Measurements from ENCODE around the gene LZIC.

The LZIC gene

GRCh38 chr1:9910076-9910422 lies 33.1 kb downstream of the LZIC start, which contains the start of gene CTNNBIP1:
Gene CTNNBIP1 (minus strand): TSS chr1:9910269. CDS start chr1:9872064, 38,205 bp downstream.
- DNase-seq: no peak

GRCh38 chr1:9909234-9910046 lies 33.8 kb downstream of the LZIC start:
- DNase-seq: peak; percentile 36

DNA sequence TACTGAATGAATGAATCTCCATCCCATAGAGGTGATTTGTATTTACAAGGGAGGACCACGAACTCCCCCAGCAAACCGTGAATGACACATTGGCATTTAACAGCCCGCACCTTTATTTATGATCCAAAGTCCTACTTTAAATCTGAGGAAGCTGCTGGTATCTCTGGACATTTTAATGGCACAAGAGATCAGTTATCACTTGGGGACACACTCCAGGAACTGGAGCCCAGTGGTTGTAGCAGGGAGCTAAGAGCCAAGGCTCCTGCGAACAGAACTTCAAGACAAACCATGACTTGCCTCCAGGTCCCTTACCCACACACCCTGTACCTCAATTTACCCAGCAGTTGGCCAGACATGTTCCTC lies 34.3 kb downstream of the LZIC start:
- DNase-seq: no peak

DNA sequence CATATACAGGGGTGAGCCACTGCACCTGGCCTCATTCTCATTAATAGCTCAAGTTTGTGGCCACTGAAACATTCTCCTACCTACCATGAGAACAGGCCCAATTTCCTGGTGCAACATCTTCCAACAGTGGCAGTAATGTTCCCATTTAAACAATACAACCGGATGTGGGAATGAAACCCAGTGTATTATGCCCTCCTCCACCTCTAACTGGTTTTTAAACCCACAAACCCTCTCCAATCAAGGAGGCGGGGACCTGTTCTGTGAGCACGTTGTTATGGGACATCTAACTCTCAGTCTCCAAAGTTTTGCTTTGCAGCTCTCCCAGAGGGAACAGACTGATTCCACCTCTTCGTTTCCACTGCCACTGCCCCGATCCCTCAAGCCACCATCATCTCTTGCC lies 35.8 kb downstream of the LZIC start:
- no peak for DNase-seq

GRCh38 chr1:9906466-9906865 lies 36.7 kb downstream of the LZIC start:
- DNase-seq: no peak

GRCh38 chr1:9905010-9905409 lies 38.2 kb downstream of the LZIC start:
- no peak for DNase-seq

DNA sequence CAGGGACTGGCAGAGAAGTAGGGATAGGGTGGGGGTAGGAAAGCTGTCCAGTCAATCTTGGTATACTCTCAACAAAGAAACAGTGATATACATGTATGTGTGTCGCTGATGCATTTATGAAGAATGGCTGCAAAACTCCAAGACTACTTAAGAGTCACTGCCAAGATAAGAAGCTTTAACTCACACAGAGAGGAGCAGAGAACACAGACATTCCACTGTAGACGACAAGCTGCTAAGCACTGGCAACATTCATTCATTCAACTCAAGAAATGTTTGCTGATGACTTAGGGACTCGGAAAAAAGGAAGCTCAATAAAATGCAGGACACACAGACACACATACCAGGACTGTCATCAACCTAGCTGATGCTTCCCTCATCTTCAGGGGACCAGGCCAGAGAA lies 38.6 kb downstream of the LZIC start:
- DNase-seq: no peak

GRCh38 chr1:9903801-9904527 lies 39.2 kb downstream of the LZIC start:
- no peak for DNase-seq

- DNase-seq: no peak
These were observed 41.1 kb downstream of the LZIC start for GRCh38 chr1:9902060-9902452.

DNA sequence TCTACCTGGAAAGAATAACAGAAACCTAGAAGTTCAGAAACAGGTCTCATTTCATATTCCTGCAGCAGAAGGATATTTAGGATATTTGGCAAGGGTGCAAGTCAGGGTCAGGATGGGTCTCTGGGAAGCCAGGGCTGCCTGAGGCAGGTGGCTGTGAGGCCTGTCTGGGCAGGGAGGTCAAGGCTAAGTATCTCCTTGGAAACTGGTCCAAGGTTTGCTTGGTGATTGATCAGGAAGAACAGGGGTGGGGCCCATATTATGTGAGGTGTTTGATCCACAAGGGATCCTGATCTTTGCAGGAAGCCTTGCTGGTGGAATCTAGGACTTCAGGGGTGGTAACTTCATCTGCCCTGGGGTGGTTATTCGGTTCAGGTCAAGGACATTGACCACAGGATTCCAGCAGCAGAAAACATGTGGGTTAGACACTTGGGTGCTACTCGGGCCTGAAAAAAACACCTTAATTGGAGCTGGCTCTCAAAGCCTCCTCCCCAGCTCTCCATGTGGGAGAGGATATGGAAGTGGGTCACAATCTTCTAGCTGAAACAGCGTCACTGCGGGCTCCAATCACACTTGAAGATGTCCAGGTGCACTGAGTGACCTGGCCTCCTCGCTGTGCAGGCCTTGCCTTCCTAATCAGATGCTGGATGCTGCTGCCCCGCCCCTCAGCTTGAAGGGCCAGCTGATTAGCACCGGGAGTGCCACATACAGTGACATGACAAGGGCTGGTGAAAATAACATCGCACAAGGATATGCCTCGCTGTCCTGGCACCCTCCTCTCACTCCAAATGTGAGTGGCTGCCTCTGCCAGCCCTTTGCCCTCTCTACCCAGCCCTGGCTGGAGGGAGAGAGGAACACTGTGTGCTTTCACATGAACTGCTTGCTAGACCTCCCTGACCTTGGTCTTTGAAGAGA lies 41.8 kb downstream of the LZIC start:
- DNase-seq: no peak

DNA sequence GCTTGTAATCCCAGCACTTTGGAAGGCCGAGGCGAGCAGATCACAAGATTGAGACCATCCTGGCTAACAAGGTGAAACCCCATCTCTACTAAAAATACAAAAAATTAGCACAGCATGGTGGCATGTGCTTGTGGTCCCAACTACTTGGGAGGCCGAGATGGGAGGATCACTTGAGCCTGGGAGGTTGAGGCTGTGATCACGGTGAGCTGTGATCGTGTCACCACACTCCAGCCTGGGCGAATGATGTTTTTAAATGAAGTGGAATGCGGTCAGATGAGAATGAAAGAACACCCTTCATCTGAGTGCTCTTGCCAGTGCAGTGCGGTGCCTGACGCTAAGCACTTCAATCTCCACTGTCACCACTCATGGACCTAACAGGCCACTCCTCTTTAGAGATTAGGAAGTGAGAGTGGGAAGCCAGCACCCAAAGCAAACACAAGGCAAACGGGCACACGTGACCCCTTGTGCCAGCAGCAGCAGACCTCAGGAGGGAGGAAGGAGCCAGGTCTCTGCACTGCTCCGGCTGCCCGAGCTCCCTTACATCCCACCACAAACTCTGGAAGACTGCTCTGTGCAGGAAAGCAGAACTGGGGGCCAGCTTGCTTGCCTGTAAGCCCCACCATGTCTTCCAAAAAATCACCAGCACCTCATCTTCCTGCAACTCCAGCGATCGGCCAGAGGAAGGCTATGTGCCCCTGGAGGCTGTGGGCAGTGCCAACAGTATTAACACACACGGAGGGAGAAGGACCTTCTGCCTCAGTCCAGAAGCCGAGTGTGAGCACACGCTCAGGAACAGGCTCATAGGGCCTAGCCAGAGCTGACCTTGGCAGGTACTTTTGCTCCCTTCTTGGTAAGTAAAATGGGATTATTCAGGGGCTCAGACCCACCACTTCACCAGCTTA lies 42.8 kb downstream of the LZIC start:
- DNase-seq: no peak

- DNase-seq: no peak
These were observed 49.1 kb downstream of the LZIC start for GRCh38 chr1:9894115-9894514.

DNA sequence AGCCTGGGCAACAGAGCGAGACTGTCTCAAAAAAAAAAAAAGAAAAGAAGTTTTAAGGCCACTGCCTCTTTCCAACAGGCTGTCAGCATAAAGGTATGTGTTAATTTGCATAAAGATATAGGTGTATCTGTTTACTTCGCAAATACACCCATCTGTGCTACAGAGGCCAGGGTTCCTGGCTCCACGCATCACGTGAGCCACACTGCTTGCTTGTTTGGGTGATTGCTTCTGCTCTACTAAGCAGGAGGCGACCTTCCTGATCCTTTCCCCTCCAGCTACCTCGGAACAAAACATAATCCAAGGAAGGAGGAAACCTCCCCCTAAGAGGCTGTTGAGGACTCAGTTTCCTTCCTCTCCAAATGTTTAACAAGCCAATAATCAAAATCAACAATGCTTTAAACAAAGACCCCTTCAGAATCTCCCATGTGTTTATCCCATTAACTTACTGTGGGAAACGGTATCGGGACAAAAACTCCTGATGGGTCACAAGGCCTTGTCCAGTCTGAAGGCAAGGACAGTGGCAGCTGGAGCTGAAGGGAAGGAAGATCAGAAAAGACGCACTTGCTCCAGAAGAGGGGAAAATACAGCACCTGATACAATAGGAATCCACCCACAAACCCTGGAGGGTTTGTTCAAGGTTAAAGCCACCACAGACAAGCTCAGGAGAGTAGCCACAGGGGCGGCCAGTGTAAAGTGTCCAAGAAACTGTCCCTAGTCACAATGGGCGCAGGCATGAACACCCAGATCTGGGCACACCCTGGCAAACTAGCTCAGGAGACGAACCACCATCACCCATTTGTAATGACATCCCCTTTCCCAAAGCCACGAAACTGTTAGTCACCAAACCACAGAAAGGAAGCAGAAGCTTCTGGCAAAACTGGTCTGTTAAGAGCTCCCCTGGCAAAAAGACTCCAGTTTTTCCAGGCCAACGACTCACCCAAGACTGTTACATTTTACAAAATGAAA lies 50.3 kb downstream of the LZIC start:
- DNase-seq: peak; percentile 32

DNA sequence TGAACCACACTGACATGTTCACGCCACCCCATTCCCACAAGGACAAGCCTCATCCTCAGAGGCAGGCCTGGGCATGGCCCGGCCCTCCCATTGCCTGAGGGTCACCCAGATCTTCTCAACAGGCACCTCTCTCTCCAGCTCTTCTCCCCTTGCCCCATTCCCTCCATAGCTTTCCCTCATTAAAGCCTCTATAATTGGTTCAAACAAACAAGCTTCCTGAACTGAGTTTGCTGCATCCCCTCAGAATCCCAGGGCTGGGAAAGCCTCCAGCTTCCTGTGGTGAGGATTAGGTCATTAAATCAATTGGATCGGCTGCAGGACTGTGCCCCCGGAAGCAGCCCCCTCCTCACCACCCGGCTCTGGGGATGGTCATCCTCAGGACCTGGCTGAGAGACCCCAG lies 52.0 kb downstream of the LZIC start:
- no peak for DNase-seq

DNA sequence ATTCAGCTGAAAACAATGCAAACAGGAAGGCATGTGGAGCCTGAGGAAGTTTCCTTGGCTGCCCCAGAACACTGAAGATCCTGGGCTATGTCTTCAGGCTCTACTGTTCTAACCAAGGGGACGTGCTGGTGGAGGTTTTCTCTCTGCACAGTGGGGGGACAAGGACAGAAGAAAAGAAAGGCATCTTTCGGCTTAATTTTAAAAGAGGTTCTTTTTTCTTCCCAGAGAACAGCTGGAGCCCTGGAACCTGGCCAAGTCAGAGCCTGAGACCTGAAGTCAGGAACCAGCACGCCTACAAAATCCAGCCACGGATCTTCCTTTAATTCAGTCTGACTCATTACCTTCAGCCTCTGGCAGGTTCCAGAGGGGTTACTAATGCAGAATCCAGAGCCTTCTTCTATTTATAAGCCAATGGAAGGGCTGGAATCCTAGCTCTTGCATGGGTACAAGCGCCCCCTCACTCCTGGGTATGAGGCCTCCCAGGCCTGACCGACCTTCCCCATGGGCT lies 52.9 kb downstream of the LZIC start:
- no peak for DNase-seq

- DNase-seq: no peak
These were observed 53.8 kb downstream of the LZIC start for GRCh38 chr1:9889411-9889810.

GRCh38 chr1:9888886-9889285 lies 54.3 kb downstream of the LZIC start:
- no peak for DNase-seq

DNA sequence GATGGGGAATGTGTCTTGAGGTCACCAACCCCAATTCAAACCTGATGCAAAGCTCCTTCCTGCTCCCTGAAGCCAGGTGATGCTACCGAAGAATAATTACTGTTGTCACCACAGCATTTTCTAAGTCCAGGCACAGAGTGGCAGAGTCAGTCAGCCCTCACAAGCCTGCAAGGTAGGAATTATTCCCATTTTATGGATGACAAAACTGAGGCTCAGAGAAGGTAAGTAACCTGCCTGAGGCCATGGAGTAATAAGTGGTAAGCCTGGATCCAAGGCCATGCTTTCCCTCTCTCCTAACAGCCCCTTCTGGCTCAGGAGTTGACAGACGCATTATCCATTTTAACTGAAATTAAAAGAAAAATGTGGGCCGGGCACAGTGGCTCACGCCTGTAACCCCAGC lies 56.1 kb downstream of the LZIC start:
- DNase-seq: no peak

DNA sequence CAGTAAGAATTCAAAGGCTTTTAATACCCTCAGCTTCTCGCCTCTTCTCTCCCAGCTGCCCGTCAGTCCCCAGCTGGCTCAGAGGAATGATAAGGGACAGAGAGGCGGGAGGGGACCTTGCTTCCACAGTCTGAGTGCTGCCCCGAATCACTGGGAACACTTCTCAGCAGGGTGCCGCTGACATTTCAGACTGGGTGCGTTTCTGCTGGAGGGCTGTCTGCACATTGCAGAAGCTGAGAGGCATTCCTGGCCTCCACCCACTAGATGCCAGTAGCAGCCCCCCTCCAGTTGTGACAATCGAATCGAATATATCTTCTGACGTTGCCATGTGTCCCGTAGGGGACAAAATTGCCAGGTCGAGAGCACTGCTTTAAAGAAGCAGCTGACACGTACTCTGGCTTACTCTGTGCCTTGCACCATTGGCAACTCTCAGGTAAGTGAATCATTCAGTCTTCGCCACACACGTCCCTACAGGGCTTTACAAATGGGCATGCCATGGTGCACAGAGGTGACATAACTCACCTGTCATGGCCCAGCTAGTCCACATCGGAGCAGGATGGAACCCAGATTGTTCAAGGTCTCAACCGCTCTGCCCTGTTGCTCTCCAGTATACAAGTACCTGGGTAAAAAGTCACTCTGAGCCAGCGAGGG lies 57.0 kb downstream of the LZIC start:
- no peak for DNase-seq

DNA sequence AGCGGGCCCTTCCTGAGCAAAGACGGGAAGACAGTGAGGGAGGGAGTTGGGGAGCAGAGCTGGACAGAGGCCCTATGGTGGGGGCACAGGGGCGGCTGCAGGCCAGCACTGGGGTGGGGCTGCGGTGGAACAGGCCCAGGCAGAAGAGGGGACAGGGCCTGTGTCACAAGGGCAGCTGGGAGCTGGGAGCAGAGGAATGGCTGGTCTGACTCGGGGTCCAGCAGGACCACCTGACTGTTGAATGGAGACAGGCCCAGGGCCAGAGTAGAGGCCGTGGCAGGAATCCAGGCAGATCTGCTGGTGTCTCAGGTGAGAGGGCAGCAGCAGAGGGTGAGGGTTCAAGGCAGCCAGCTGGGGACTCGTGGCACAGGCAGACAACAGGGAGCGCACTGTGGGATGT lies 58.4 kb downstream of the LZIC start:
- DNase-seq: no peak

Measured in KG1 (cell line).